Medulla oblongata (tissue), 1 donor: ENCODE data around the gene GPR153.

Experiments used
- DNase-seq: peaks from one replicate; pipeline ENCODE4 v3.0.0-alpha.2; 2015; ENCODE audit errors: extremely low spot score

GPR153 gene

GRCh38 chr1:6202256-6202655 is 58.6 kb downstream of the GPR153 start:
- DNase-seq = no peak

- DNase-seq = no peak
These were observed 60.6 kb downstream of the GPR153 start for GRCh38 chr1:6200188-6200809.

- DNase-seq = peak; percentile 99
These were observed 61.4 kb downstream of the GPR153 start, which contains the start of gene RPL22 for GRCh38 chr1:6199298-6200187. RPL22 (minus strand) TSS chr1:6199595; CDS start chr1:6199573, 22 bp downstream.

- no peak for DNase-seq
These were observed 62.1 kb downstream of the GPR153 start for GRCh38 chr1:6198646-6199297.

- DNase-seq = no peak
These were observed 63.0 kb downstream of the GPR153 start for GRCh38 chr1:6197746-6198427.
